Osteocyte (in vitro differentiated cells): ENCODE results near the gene FAM221B. TPM values are rescaled to one million over a fixed set of nuclear protein-coding genes. Genes with fewer than 3 reads are reported as not detected.

Experiments used
- DNase-seq: peaks from one replicate; pipeline ENCODE4 v3.0.0; 2021; ENCODE audit warnings: mixed read lengths; ENCODE audit not compliant: unreplicated experiment; ENCODE audit errors: extremely low spot score
- H3K27ac Mint-ChIP-seq: one replicate; pipeline ENCODE4 v1.8.0; 2021; ENCODE audit warnings: mild to moderate bottlenecking, mixed read lengths; ENCODE audit not compliant: unreplicated experiment
- H3K27me3 Mint-ChIP-seq: one replicate; pipeline ENCODE4 v1.8.0; 2021; ENCODE audit warnings: mixed read lengths; ENCODE audit not compliant: unreplicated experiment
- H3K36me3 Mint-ChIP-seq: one replicate; pipeline ENCODE4 v1.8.0; 2021; ENCODE audit warnings: mixed read lengths; ENCODE audit not compliant: unreplicated experiment
- H3K4me1 Mint-ChIP-seq: one replicate; pipeline ENCODE4 v1.8.0; 2021; ENCODE audit warnings: mixed read lengths; ENCODE audit not compliant: unreplicated experiment
- H3K4me3 Mint-ChIP-seq: one replicate; pipeline ENCODE4 v1.8.0; 2021; ENCODE audit warnings: mild to moderate bottlenecking, moderate library complexity, mixed read lengths; ENCODE audit not compliant: unreplicated experiment
- H3K9me3 Mint-ChIP-seq: one replicate; pipeline ENCODE4 v1.8.0; 2021; ENCODE audit warnings: mixed read lengths; ENCODE audit not compliant: unreplicated experiment
- total RNA-seq: library from RNA; stranded (reverse); gene quantifications from 2 replicates; pipeline ENCODE4 v1.2.1, GENCODE V29; 2021
- TF ChIP-seq, protein P1 (sequence below): fragments of 200-600 bp; sonication (generic); IDR thresholded peaks from 2 replicates; pipeline ENCODE4 v1.5.0; 2021; ENCODE audit warnings: antibody characterized with exemption, mild to moderate bottlenecking, moderate library complexity

The FAM221B gene
- total RNA-seq, 1 donor from 2014 or later = not detected

- Mint-ChIP-seq H3K36me3 (no peaks in the 10 kb centered on the region), H3K4me1 (no peaks in the 10 kb centered on the region), H3K4me3 (no peak overlapping the region), H3K27ac (no peak overlapping the region), H3K27me3 (peaks cover 15% of the 10 kb centered on the region), H3K9me3 (no peaks in the 10 kb centered on the region)
- DNase-seq = no peak
- TF ChIP-seq, protein P1, sequence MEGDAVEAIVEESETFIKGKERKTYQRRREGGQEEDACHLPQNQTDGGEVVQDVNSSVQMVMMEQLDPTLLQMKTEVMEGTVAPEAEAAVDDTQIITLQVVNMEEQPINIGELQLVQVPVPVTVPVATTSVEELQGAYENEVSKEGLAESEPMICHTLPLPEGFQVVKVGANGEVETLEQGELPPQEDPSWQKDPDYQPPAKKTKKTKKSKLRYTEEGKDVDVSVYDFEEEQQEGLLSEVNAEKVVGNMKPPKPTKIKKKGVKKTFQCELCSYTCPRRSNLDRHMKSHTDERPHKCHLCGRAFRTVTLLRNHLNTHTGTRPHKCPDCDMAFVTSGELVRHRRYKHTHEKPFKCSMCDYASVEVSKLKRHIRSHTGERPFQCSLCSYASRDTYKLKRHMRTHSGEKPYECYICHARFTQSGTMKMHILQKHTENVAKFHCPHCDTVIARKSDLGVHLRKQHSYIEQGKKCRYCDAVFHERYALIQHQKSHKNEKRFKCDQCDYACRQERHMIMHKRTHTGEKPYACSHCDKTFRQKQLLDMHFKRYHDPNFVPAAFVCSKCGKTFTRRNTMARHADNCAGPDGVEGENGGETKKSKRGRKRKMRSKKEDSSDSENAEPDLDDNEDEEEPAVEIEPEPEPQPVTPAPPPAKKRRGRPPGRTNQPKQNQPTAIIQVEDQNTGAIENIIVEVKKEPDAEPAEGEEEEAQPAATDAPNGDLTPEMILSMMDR = no peak
Measured at GRCh38 chr9:35774907-35775635, 53.5 kb downstream of the FAM221B start.

- TF ChIP-seq, protein P1 = no peak
- no peaks in the 10 kb centered on the region for H3K4me1 Mint-ChIP-seq
- no peaks in the 10 kb centered on the region for H3K27me3 Mint-ChIP-seq
- H3K4me3 Mint-ChIP-seq = no peak overlapping the region
- H3K27ac Mint-ChIP-seq = no peak overlapping the region
- no peaks in the 10 kb centered on the region for H3K36me3 Mint-ChIP-seq
- H3K9me3 Mint-ChIP-seq = no peaks in the 10 kb centered on the region
- no peak for DNase-seq
Measured at GRCh38 chr9:35771943-35772342, 56.6 kb downstream of the FAM221B start.

- Mint-ChIP-seq H3K4me1 (no peaks in the 10 kb centered on the region), H3K36me3 (no peaks in the 10 kb centered on the region), H3K27ac (no peak overlapping the region), H3K9me3 (no peaks in the 10 kb centered on the region), H3K27me3 (no peaks in the 10 kb centered on the region), H3K4me3 (no peak overlapping the region)
- TF ChIP-seq, protein P1 = no peak
- no peak for DNase-seq
Measured at GRCh38 chr9:35771534-35771933, 57.0 kb downstream of the FAM221B start.

GRCh38 chr9:35771075-35771433 is 57.5 kb downstream of the FAM221B start:
- no peaks in the 10 kb centered on the region for H3K9me3 Mint-ChIP-seq
- H3K27me3 Mint-ChIP-seq = no peaks in the 10 kb centered on the region
- H3K36me3 Mint-ChIP-seq = no peaks in the 10 kb centered on the region
- H3K27ac Mint-ChIP-seq = no peak overlapping the region
- no peak overlapping the region for H3K4me3 Mint-ChIP-seq
- TF ChIP-seq, protein P1 = no peak
- H3K4me1 Mint-ChIP-seq = no peaks in the 10 kb centered on the region
- no peak for DNase-seq

- no peak overlapping the region for H3K27ac Mint-ChIP-seq
- no peaks in the 10 kb centered on the region for H3K9me3 Mint-ChIP-seq
- TF ChIP-seq, protein P1 = no peak
- no peaks in the 10 kb centered on the region for H3K27me3 Mint-ChIP-seq
- H3K36me3 Mint-ChIP-seq = no peaks in the 10 kb centered on the region
- DNase-seq = no peak
- H3K4me1 Mint-ChIP-seq = no peaks in the 10 kb centered on the region
- no peak overlapping the region for H3K4me3 Mint-ChIP-seq
Measured at GRCh38 chr9:35769763-35770162, 58.8 kb downstream of the FAM221B start.
